HG03432 (cell line): ENCODE data around the gene KIF12.
"Not testable (repeated sequence)": the region's sequence is repeated elsewhere in the genome, so short reads cannot be mapped to it uniquely, and the experiment has no call there.

Experiments
- ATAC-seq: cut with Tn5 transposase; IDR thresholded peaks from one replicate; pipeline ENCODE4 v1.9.1; 2021; ENCODE audit warnings: mild to moderate bottlenecking, moderate library complexity; ENCODE audit not compliant: unreplicated experiment

KIF12 gene

GRCh38 chr9:114086009-114086408, 13.1 kb downstream of the KIF12 start:
- no peak for ATAC-seq

GRCh38 chr9:114085387-114085789, 13.7 kb downstream of the KIF12 start:
- ATAC-seq = no peak

GRCh38 chr9:114084282-114085073, 14.6 kb downstream of the KIF12 start:
- ATAC-seq = no peak

- ATAC-seq = no peak
Observed at GRCh38 chr9:114083666-114084065, 15.4 kb downstream of the KIF12 start.

- ATAC-seq = not testable (repeated sequence)
Observed at GRCh38 chr9:114082763-114083412, 16.2 kb downstream of the KIF12 start.

GRCh38 chr9:114082017-114082762, 16.9 kb downstream of the KIF12 start:
- peak; percentile 89 for ATAC-seq

GRCh38 chr9:114081441-114082016, 17.6 kb downstream of the KIF12 start:
- no peak for ATAC-seq

- ATAC-seq = no peak
Observed at GRCh38 chr9:114080773-114081440, 18.2 kb downstream of the KIF12 start.

- no peak for ATAC-seq
Observed at GRCh38 chr9:114080195-114080772, 18.8 kb downstream of the KIF12 start.

- ATAC-seq = no peak
Observed at GRCh38 chr9:114078781-114079156, 20.3 kb downstream of the KIF12 start.

- ATAC-seq = no peak
Observed at GRCh38 chr9:114078021-114078780, 20.9 kb downstream of the KIF12 start, which contains the start of gene AMBP. AMBP (minus strand) TSS chr9:114078300; CDS start chr9:114078209, 91 bp downstream.

- ATAC-seq = no peak
Observed at GRCh38 chr9:114077162-114077837, 21.8 kb downstream of the KIF12 start.

- ATAC-seq = no peak
Observed at GRCh38 chr9:114076237-114077161, 22.6 kb downstream of the KIF12 start.

- ATAC-seq = no peak
Observed at GRCh38 chr9:114075602-114076001, 23.5 kb downstream of the KIF12 start.

GRCh38 chr9:114072184-114073140, 26.6 kb downstream of the KIF12 start:
- ATAC-seq = no peak

GRCh38 chr9:114071197-114071795, 27.8 kb downstream of the KIF12 start:
- ATAC-seq = no peak
